Measurements from ENCODE around the gene E4F1. TPM values are rescaled to one million over a fixed set of nuclear protein-coding genes. Genes with fewer than 3 reads are reported as not detected.

E4F1 gene
- total and polyA plus RNA-seq, 7 donors, result 10.8 to 26.9 (median 19.4) TPM

GRCh38 chr16:2235234-2235651, 11.9 kb downstream of the E4F1 start:
- no peak for DNase-seq
- Histone ChIP-seq H3K9me3 (no peaks in the 10 kb centered on the region), H3K36me3 (peaks cover 48 to 63% (median 52%) of the 10 kb centered on the region in 4 donors), H3K4me1 (peaks cover 0 to 27% (median 24%) of the 10 kb centered on the region in 4 donors), H3K4me3 (no peak overlapping the region), H3K27me3 (peaks cover 17 to 53% (median 26%) of the 10 kb centered on the region in 3 donors), H3K27ac (no peak overlapping the region)
- no peak for TF ChIP-seq POLR2A (IDR thresholded peaks at IDR 0.05)
- TF ChIP-seq CTCF (IDR thresholded peaks at IDR 0.05), result no peak
- no peak for TF ChIP-seq POLR2AphosphoS5 (IDR thresholded peaks at IDR 0.05)
- intact Hi-C loops (cut with DNase I), result no loop called here
- WGBS, 2 donors, result 87 to 94% methylated on average over 28 of the region's 28 CpGs

GRCh38 chr16:2235695-2236336, 12.4 kb downstream of the E4F1 start:
- Histone ChIP-seq H3K36me3 (peaks cover 45 to 62% (median 48%) of the 10 kb centered on the region in 4 donors), H3K9me3 (no peaks in the 10 kb centered on the region), H3K4me1 (peaks cover 0 to 27% (median 24%) of the 10 kb centered on the region in 4 donors), H3K4me3 (no peak overlapping the region), H3K27ac (no peak overlapping the region), H3K27me3 (peaks cover 17 to 53% (median 26%) of the 10 kb centered on the region in 3 donors)
- WGBS, 2 donors, result 16 to 74% methylated on average over 19 of the region's 19 CpGs
- no peak for TF ChIP-seq CTCF (IDR thresholded peaks at IDR 0.05)
- intact Hi-C loops (cut with DNase I), result no loop called here
- no peak for DNase-seq

GRCh38 chr16:2236337-2237101, 13.1 kb downstream of the E4F1 start, which contains the start of gene DNASE1L2:
TSS of gene DNASE1L2 (plus strand) at chr16:2236444. CDS start at chr16:2236817, 373 bp downstream.
- H3K4me3 ChIP-seq, result peak within 1 kb of the TSS in 3 of 4 donors; percentile 9 to 24 (median 14)
- no peaks in the 10 kb centered on the region for H3K9me3 ChIP-seq
- TF ChIP-seq EP300 (IDR thresholded peaks at IDR 0.05), result no peak
- TF ChIP-seq POLR2AphosphoS5 (IDR thresholded peaks at IDR 0.05), result peak in 1 of 4 donors; percentile 7
- intact Hi-C loops (cut with DNase I), result no loop called here
- H3K4me1 ChIP-seq, result peaks cover 0 to 27% (median 24%) of the 10 kb centered on the region in 4 donors
- H3K27me3 ChIP-seq, result peaks cover 17 to 53% (median 26%) of the 10 kb centered on the region in 3 donors
- H3K36me3 ChIP-seq, result peaks cover 43 to 58% (median 46%) of the 10 kb centered on the region in 4 donors
- no peak within 1 kb of the TSS for H3K27ac ChIP-seq
- 4 to 10% methylated on average over 64 of the region's 64 CpGs for WGBS, 2 donors
- peak; percentile 70 for DNase-seq

GRCh38 chr16:2237102-2237482, 13.7 kb downstream of the E4F1 start:
- intact Hi-C loops (cut with DNase I), result no loop called here
- Histone ChIP-seq H3K4me1 (peaks cover 0 to 27% (median 24%) of the 10 kb centered on the region in 4 donors), H3K36me3 (peaks cover 38 to 58% (median 42%) of the 10 kb centered on the region in 4 donors), H3K27me3 (peaks cover 17 to 53% (median 26%) of the 10 kb centered on the region in 3 donors), H3K9me3 (no peaks in the 10 kb centered on the region), H3K27ac (no peak overlapping the region), H3K4me3 (peak overlapping the region in 2 of 4 donors; percentile 14 to 24)
- 5 to 7% methylated on average over 40 of the region's 40 CpGs for WGBS, 2 donors
- DNase-seq, result peak; percentile 66
- TF ChIP-seq CTCF (IDR thresholded peaks at IDR 0.05) (no peak), POLR2AphosphoS5 (IDR thresholded peaks at IDR 0.05) (no peak), POLR2A (IDR thresholded peaks at IDR 0.05) (no peak), EP300 (IDR thresholded peaks at IDR 0.05) (no peak)

- H3K4me1 ChIP-seq, result peaks cover 0 to 27% (median 24%) of the 10 kb centered on the region in 4 donors
- H3K27me3 ChIP-seq, result peaks cover 17 to 50% (median 26%) of the 10 kb centered on the region in 3 donors
- 5 to 18% methylated on average over 65 of the region's 65 CpGs for WGBS, 2 donors
- no peak overlapping the region for H3K4me3 ChIP-seq
- peak; percentile 67 for DNase-seq
- TF ChIP-seq POLR2AphosphoS5 (IDR thresholded peaks at IDR 0.05), result peak in 2 of 4 donors; percentile 32 to 40
- TF ChIP-seq EP300 (IDR thresholded peaks at IDR 0.05), result no peak
- H3K9me3 ChIP-seq, result no peaks in the 10 kb centered on the region
- H3K36me3 ChIP-seq, result peaks cover 38 to 58% (median 42%) of the 10 kb centered on the region in 4 donors
- no peak overlapping the region for H3K27ac ChIP-seq
- intact Hi-C loops (cut with DNase I), result no loop called here
Measured at GRCh38 chr16:2237493-2238149, 14.2 kb downstream of the E4F1 start.
